Progenitor cell of endocrine pancreas (in vitro differentiated cells): ENCODE data around the gene DUSP2. TPM values are rescaled to one million over a fixed set of nuclear protein-coding genes. Genes with fewer than 3 reads are reported as not detected.

Source experiments
- DNase-seq: peaks from one replicate; pipeline ENCODE4 v3.0.0; 2021; ENCODE audit warnings: low spot score; ENCODE audit not compliant: unreplicated experiment
- H3K27ac Mint-ChIP-seq: 2 replicates; pipeline ENCODE4 v1.8.0; 2021; ENCODE audit warnings: mild to moderate bottlenecking, moderate library complexity, mixed read lengths
- H3K27me3 Mint-ChIP-seq: 2 replicates; pipeline ENCODE4 v1.8.0; 2021; ENCODE audit warnings: mixed read lengths
- H3K36me3 Mint-ChIP-seq: 2 replicates; pipeline ENCODE4 v1.8.0; 2022; ENCODE audit warnings: mixed read lengths; ENCODE audit not compliant: insufficient read depth
- H3K4me1 Mint-ChIP-seq: 2 replicates; pipeline ENCODE4 v1.8.0; 2021; ENCODE audit warnings: low read depth, mixed read lengths
- H3K4me3 Mint-ChIP-seq: 2 replicates; pipeline ENCODE4 v1.8.0; 2021; ENCODE audit warnings: low read depth, mild to moderate bottlenecking, moderate library complexity, mixed read lengths
- H3K9me3 Mint-ChIP-seq: 2 replicates; pipeline ENCODE4 v1.8.0; 2021; ENCODE audit warnings: low read depth, mixed read lengths
- CTCF ChIP-seq: fragments of 200-600 bp; sonication (generic); IDR thresholded peaks from one replicate; pipeline ENCODE4 v1.5.0; 2021; ENCODE audit warnings: antibody characterized with exemption, mild to moderate bottlenecking; ENCODE audit not compliant: unreplicated experiment
- total RNA-seq: library from RNA; stranded (reverse); gene quantifications from 2 replicates; pipeline ENCODE4 v1.2.1, GENCODE V29; 2021

DUSP2 gene
- total RNA-seq, 1 donor from 2014 or later, result 0.93 TPM

- no peak for TF ChIP-seq CTCF
- H3K4me1 Mint-ChIP-seq, result peaks cover 3% of the 10 kb centered on the region
- H3K27me3 Mint-ChIP-seq, result peaks cover 21% of the 10 kb centered on the region
- no peak overlapping the region for H3K27ac Mint-ChIP-seq
- H3K4me3 Mint-ChIP-seq, result no peak overlapping the region
- no peaks in the 10 kb centered on the region for H3K36me3 Mint-ChIP-seq
- no peak for DNase-seq
- H3K9me3 Mint-ChIP-seq, result no peaks in the 10 kb centered on the region
Measured at GRCh38 chr2:96140941-96141623, 4.2 kb downstream of the DUSP2 start.

GRCh38 chr2:96139181-96139758 lies 6.0 kb downstream of the DUSP2 start:
- peaks cover 4% of the 10 kb centered on the region for H3K4me1 Mint-ChIP-seq
- no peak overlapping the region for H3K4me3 Mint-ChIP-seq
- H3K9me3 Mint-ChIP-seq, result no peaks in the 10 kb centered on the region
- DNase-seq, result no peak
- no peak overlapping the region for H3K27ac Mint-ChIP-seq
- no peak for TF ChIP-seq CTCF
- H3K36me3 Mint-ChIP-seq, result no peaks in the 10 kb centered on the region
- H3K27me3 Mint-ChIP-seq, result peaks cover 26% of the 10 kb centered on the region

- Mint-ChIP-seq H3K36me3 (no peaks in the 10 kb centered on the region), H3K27ac (no peak within 1 kb of the TSS), H3K4me1 (peaks cover 3% of the 10 kb centered on the region), H3K9me3 (no peaks in the 10 kb centered on the region), H3K27me3 (peaks cover 26% of the 10 kb centered on the region), H3K4me3 (no peak within 1 kb of the TSS)
- peak; percentile 63 for TF ChIP-seq CTCF
- DNase-seq, result peak; percentile 42
Measured at GRCh38 chr2:96138179-96139145, 6.8 kb downstream of the DUSP2 start, which contains the start of gene ASTL. TSS of gene ASTL (minus strand) at chr2:96138502. CDS start at chr2:96138436, 66 bp downstream.

- Mint-ChIP-seq H3K4me1 (peaks cover 3% of the 10 kb centered on the region), H3K27ac (peak overlapping the region; percentile 27), H3K36me3 (no peaks in the 10 kb centered on the region), H3K9me3 (no peaks in the 10 kb centered on the region), H3K27me3 (peaks cover 26% of the 10 kb centered on the region), H3K4me3 (no peak overlapping the region)
- TF ChIP-seq CTCF, result no peak
- DNase-seq, result no peak
Measured at GRCh38 chr2:96137321-96138178, 7.7 kb downstream of the DUSP2 start.
